H1 (cell line): ENCODE measurements around the gene MIPOL1. TPM values are rescaled to one million over a fixed set of nuclear protein-coding genes. Genes with fewer than 3 reads are reported as not detected.

Experiments used
- CBX5 ChIP-seq: fragments of 300-800, 300-1000 bp; sonication (generic); IDR thresholded peaks from 2 replicates; pipeline ENCODE4 v1.7.1; 2016; ENCODE audit warnings: antibody characterized with exemption, low read length, low read depth
- CHD1 ChIP-seq: IDR thresholded peaks from 2 replicates; pipeline ENCODE4 v1.6.1; 2012; ENCODE audit warnings: low read depth, low read length, improper control_type of control experiment
- CHD2 ChIP-seq: IDR thresholded peaks from 2 replicates; pipeline ENCODE4 v1.6.1; 2012; ENCODE audit warnings: low read length, improper control_type of control experiment
- CTBP2 ChIP-seq: IDR thresholded peaks from 2 replicates; pipeline ENCODE4 v1.7.0; 2011; ENCODE audit warnings: borderline replicate concordance, mild to moderate bottlenecking, moderate library complexity, mixed read lengths, low read length; ENCODE audit not compliant: insufficient read depth, insufficient read length
- HDAC2 ChIP-seq, 2 experiments: fragments of 300-600 bp in 1 of 2; sonication (generic) in 1 of 2; IDR thresholded peaks; 2 replicates each; pipeline ENCODE4 v1.6.1; 2011 to 2012; ENCODE audit warnings: low read depth in 2 of 2, low read length in 2 of 2, mild to moderate bottlenecking in 2 of 2, moderate library complexity in 2 of 2, borderline replicate concordance in 1 of 2, inconsistent platforms in 1 of 2
- PHF8 ChIP-seq: fragments of 200-600 bp; sonication (generic); conservative IDR thresholded peaks from 2 replicates; pipeline ENCODE4 v1.7.1; 2012; ENCODE audit warnings: low read depth, mild to moderate bottlenecking, inconsistent platforms, low read length, moderate library complexity
- POLR2AphosphoS5 ChIP-seq: IDR thresholded peaks from 2 replicates; pipeline ENCODE4 v1.6.1; 2011; ENCODE audit warnings: low read depth, low read length
- RAD21 ChIP-seq, 2 experiments: IDR thresholded peaks in 1 of 2; conservative IDR thresholded peaks in 1 of 2; 2 replicates each; pipeline ENCODE4 v1.6.1; 2011; ENCODE audit warnings: low read depth in 2 of 2, low read length in 2 of 2, improper control_type of control experiment in 1 of 2, inconsistent platforms in 1 of 2, mild to moderate bottlenecking in 1 of 2, moderate library complexity in 1 of 2
- SIN3A ChIP-seq, 2 experiments: IDR thresholded peaks in 1 of 2; conservative IDR thresholded peaks in 1 of 2; 2 replicates each; pipeline ENCODE4 v1.6.1; 2011 to 2012; ENCODE audit warnings: low read length in 2 of 2, improper control_type of control experiment in 1 of 2, low read depth in 1 of 2, mild to moderate bottlenecking in 1 of 2
- SIRT6 ChIP-seq: IDR thresholded peaks from one replicate; pipeline ENCODE4 v1.7.1; 2012; ENCODE audit warnings: low read length, inconsistent platforms
- SP2 ChIP-seq: IDR thresholded peaks from 2 replicates; pipeline ENCODE4 v1.6.1; 2012; ENCODE audit warnings: mild to moderate bottlenecking, low read length, inconsistent platforms
- SP4 ChIP-seq: IDR thresholded peaks from 2 replicates; pipeline ENCODE4 v1.6.1; 2012; ENCODE audit warnings: low read length, inconsistent platforms
- SRF ChIP-seq: IDR thresholded peaks from 2 replicates; pipeline ENCODE4 v1.6.1; 2011; ENCODE audit warnings: mild to moderate bottlenecking, low read depth, low read length, moderate library complexity
- TAF1 ChIP-seq: IDR thresholded peaks from 2 replicates; pipeline ENCODE4 v1.6.1; 2011; ENCODE audit warnings: mild to moderate bottlenecking, low read depth, low read length
- polyA plus RNA-seq, 7 experiments: library from polyadenylated mRNA; depleted of rRNA in 3 of 7; stranded (reverse) in 5 of 7; unstranded in 2 of 7; fragments of >200 nt in 5 of 7; fragments of 200-250 nt in 2 of 7; gene quantifications; 1 replicate in 5 of 7; 2 replicates in 1 of 7; 4 replicates in 1 of 7; pipeline versions ENCODE4 v1.2.1 to v1.2.3, GENCODE V29; 2011 to 2013; ENCODE audit warnings: missing spikeins in 2 of 7, mixed read lengths in 2 of 7
- total RNA-seq: library from RNA; stranded (reverse); fragmentation: NEBNext Ultra II Directional; extraction: Animal tissue kit (Norgen Biotek cat#: 25700); gene quantifications from 2 replicates; pipeline ENCODE4 v1.2.1, GENCODE V29; 2021
- TF ChIP-seq, protein P1 (sequence below), 3 experiments: IDR thresholded peaks; 1 replicate in 2 of 3; 2 replicates in 1 of 3; pipeline versions ENCODE4 v1.5.1 to v1.6.1; 2011; ENCODE audit warnings: low read length in 3 of 3, mild to moderate bottlenecking in 3 of 3, inconsistent platforms in 2 of 3, low read depth in 1 of 3, moderate library complexity in 1 of 3; ENCODE audit not compliant: insufficient read depth in 1 of 3; ENCODE audit errors: control extremely low read depth in 1 of 3

The MIPOL1 gene
- total and polyA plus RNA-seq, 2 of the 8 experiments (the other 6 are each of a cell fraction or from before 2014, with no cell fraction given), result 2.8 to 23.9 TPM

- TF ChIP-seq, protein P1, sequence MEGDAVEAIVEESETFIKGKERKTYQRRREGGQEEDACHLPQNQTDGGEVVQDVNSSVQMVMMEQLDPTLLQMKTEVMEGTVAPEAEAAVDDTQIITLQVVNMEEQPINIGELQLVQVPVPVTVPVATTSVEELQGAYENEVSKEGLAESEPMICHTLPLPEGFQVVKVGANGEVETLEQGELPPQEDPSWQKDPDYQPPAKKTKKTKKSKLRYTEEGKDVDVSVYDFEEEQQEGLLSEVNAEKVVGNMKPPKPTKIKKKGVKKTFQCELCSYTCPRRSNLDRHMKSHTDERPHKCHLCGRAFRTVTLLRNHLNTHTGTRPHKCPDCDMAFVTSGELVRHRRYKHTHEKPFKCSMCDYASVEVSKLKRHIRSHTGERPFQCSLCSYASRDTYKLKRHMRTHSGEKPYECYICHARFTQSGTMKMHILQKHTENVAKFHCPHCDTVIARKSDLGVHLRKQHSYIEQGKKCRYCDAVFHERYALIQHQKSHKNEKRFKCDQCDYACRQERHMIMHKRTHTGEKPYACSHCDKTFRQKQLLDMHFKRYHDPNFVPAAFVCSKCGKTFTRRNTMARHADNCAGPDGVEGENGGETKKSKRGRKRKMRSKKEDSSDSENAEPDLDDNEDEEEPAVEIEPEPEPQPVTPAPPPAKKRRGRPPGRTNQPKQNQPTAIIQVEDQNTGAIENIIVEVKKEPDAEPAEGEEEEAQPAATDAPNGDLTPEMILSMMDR (IDR thresholded peaks at IDR 0.05; ENCODE audit: control extremely low read depth in 1 of 3, insufficient read depth in 1 of 3, low read depth in 1 of 3, low read length in 3 of 3), result peak in 2 of 3 experiments; percentile 20 to 33; a peak in 2 of 4 replicates
- TF ChIP-seq CBX5 (no peak), HDAC2 (IDR thresholded peaks at IDR 0.05; ENCODE audit: borderline replicate concordance in 1 of 2, low read depth in 2 of 2, low read length in 2 of 2) (0 out of 4 replicates have a peak, but pooled peaks of 1 of the 2 experiments have one; percentile 24), SP4 (no peak), SIRT6 (no peak), CHD1 (no peak), PHF8 (peak; percentile 67), SIN3A (conservative IDR thresholded peaks at IDR 0.05 in 1 of 2, IDR thresholded peaks at IDR 0.05 in 1 of 2; ENCODE audit: low read depth in 1 of 2, low read length in 2 of 2) (no peak), CTBP2 (peak; percentile 46), SRF (no peak), RAD21 (IDR thresholded peaks at IDR 0.05 in 1 of 2, conservative IDR thresholded peaks at IDR 0.05 in 1 of 2; ENCODE audit: low read depth in 2 of 2, low read length in 2 of 2) (peak; percentile 45 to 60), POLR2AphosphoS5 (peak; percentile 80; the same call in 1 of the 2 replicates), TAF1 (peak; percentile 88), CHD2 (no peak), SP2 (no peak)
- TF ChIP-seq, all 59 proteins: peak for 14
These were observed at the start of gene MIPOL1 (continued) for GRCh38 chr14:37197421-37198272.
